Glutamatergic neuron (in vitro differentiated cells): ENCODE results near the gene WASF2. TPM values are rescaled to one million over a fixed set of nuclear protein-coding genes. Genes with fewer than 3 reads are reported as not detected.

Experiments used
- DNase-seq: peaks from one replicate; pipeline ENCODE4 v3.0.0; 2022
- H3K27ac Mint-ChIP-seq: one replicate; pipeline ENCODE4 v1.8.0; 2020; ENCODE audit warnings: mild to moderate bottlenecking, mixed read lengths, inconsistent platforms; ENCODE audit not compliant: unreplicated experiment
- H3K27me3 Mint-ChIP-seq: one replicate; pipeline ENCODE4 v1.8.0; 2020; ENCODE audit warnings: mild to moderate bottlenecking, moderate library complexity, mixed read lengths, inconsistent platforms; ENCODE audit not compliant: unreplicated experiment
- H3K36me3 Mint-ChIP-seq: one replicate; pipeline ENCODE4 v1.8.0; 2020; ENCODE audit warnings: mild to moderate bottlenecking, mixed read lengths, inconsistent platforms; ENCODE audit not compliant: unreplicated experiment
- H3K4me1 Mint-ChIP-seq: one replicate; pipeline ENCODE4 v1.8.0; 2020; ENCODE audit warnings: mild to moderate bottlenecking, low read depth, mixed read lengths, inconsistent platforms; ENCODE audit not compliant: unreplicated experiment
- H3K4me3 Mint-ChIP-seq: one replicate; pipeline ENCODE4 v1.8.0; 2020; ENCODE audit warnings: mild to moderate bottlenecking, mixed read lengths, inconsistent platforms; ENCODE audit not compliant: unreplicated experiment
- H3K9me3 Mint-ChIP-seq: one replicate; pipeline ENCODE4 v1.8.0; 2020; ENCODE audit warnings: mild to moderate bottlenecking, moderate library complexity, mixed read lengths, inconsistent platforms; ENCODE audit not compliant: unreplicated experiment
- CTCF ChIP-seq: fragments of 200-600 bp; sonication (generic); IDR thresholded peaks from one replicate; pipeline ENCODE4 v1.5.0; 2021; ENCODE audit not compliant: partially characterized antibody, unreplicated experiment
- total RNA-seq: library from RNA; stranded (reverse); fragmentation: NEBNext Ultra II Directional; extraction: Animal tissue kit (Norgen Biotek cat#: 25700); gene quantifications from one replicate; pipeline ENCODE4 v1.2.1, GENCODE V29; 2021; ENCODE audit not compliant: unreplicated experiment

WASF2 gene
- total RNA-seq, 1 donor from 2014 or later: 47.0 TPM

- no peak for TF ChIP-seq CTCF
- H3K27ac Mint-ChIP-seq: no peak overlapping the region
- no peaks in the 10 kb centered on the region for H3K36me3 Mint-ChIP-seq
- H3K4me1 Mint-ChIP-seq: peaks cover 7% of the 10 kb centered on the region
- no peak overlapping the region for H3K4me3 Mint-ChIP-seq
- no peaks in the 10 kb centered on the region for H3K9me3 Mint-ChIP-seq
- H3K27me3 Mint-ChIP-seq: no peaks in the 10 kb centered on the region
- DNase-seq: no peak
Measured at GRCh38 chr1:27444632-27445031, 45.3 kb downstream of the WASF2 start.

- Mint-ChIP-seq H3K4me1 (peaks cover 14% of the 10 kb centered on the region), H3K36me3 (no peaks in the 10 kb centered on the region), H3K4me3 (no peak overlapping the region), H3K27me3 (peaks cover 2% of the 10 kb centered on the region), H3K27ac (no peak overlapping the region), H3K9me3 (no peaks in the 10 kb centered on the region)
- TF ChIP-seq CTCF: no peak
- DNase-seq: no peak
Measured at GRCh38 chr1:27439150-27439549, 50.8 kb downstream of the WASF2 start.

- TF ChIP-seq CTCF: no peak
- Mint-ChIP-seq H3K4me1 (peaks cover 14% of the 10 kb centered on the region), H3K27ac (no peak overlapping the region), H3K27me3 (peaks cover 2% of the 10 kb centered on the region), H3K4me3 (no peak overlapping the region), H3K36me3 (no peaks in the 10 kb centered on the region), H3K9me3 (no peaks in the 10 kb centered on the region)
- DNase-seq: no peak
Measured at GRCh38 chr1:27438621-27439061, 51.3 kb downstream of the WASF2 start.

- Mint-ChIP-seq H3K9me3 (no peaks in the 10 kb centered on the region), H3K4me3 (no peak overlapping the region), H3K27me3 (peaks cover 2% of the 10 kb centered on the region), H3K36me3 (no peaks in the 10 kb centered on the region), H3K27ac (no peak overlapping the region), H3K4me1 (peaks cover 16% of the 10 kb centered on the region)
- no peak for DNase-seq
- TF ChIP-seq CTCF: no peak
Measured at GRCh38 chr1:27436204-27437159, 53.5 kb downstream of the WASF2 start.

GRCh38 chr1:27435566-27436203 lies 54.3 kb downstream of the WASF2 start:
- DNase-seq: no peak
- no peak overlapping the region for H3K4me3 Mint-ChIP-seq
- no peaks in the 10 kb centered on the region for H3K36me3 Mint-ChIP-seq
- H3K27me3 Mint-ChIP-seq: peaks cover 2% of the 10 kb centered on the region
- H3K4me1 Mint-ChIP-seq: peaks cover 16% of the 10 kb centered on the region
- no peak for TF ChIP-seq CTCF
- no peaks in the 10 kb centered on the region for H3K9me3 Mint-ChIP-seq
- H3K27ac Mint-ChIP-seq: no peak overlapping the region
